ENCODE results near the gene PTPN1. TPM values are rescaled to one million over a fixed set of nuclear protein-coding genes. Genes with fewer than 3 reads are reported as not detected.

PTPN1 gene
- total RNA-seq, 4 donors from 2014 or later: 13.8 to 40.4 (median 22.0) TPM

- H3K27ac ChIP-seq: peak overlapping the region in 1 of 4 donors; percentile 77
- H3K27me3 ChIP-seq: no peaks in the 10 kb centered on the region
- no peaks in the 10 kb centered on the region for H3K36me3 ChIP-seq
- H3K4me3 ChIP-seq: no peak overlapping the region
- peaks cover 0 to 72% (median 20%) of the 10 kb centered on the region in 4 donors for H3K4me1 ChIP-seq
- no peaks in the 10 kb centered on the region for H3K9me3 ChIP-seq
- TF ChIP-seq CTCF (IDR thresholded peaks at IDR 0.05) (no peak), POLR2A (IDR thresholded peaks at IDR 0.05) (no peak)
- DNase-seq: no peak
Measured at GRCh38 chr20:50543326-50543725, 33.1 kb downstream of the PTPN1 start.

- H3K27me3 ChIP-seq: no peaks in the 10 kb centered on the region
- H3K4me1 ChIP-seq: peaks cover 0 to 68% (median 22%) of the 10 kb centered on the region in 4 donors
Measured at GRCh38 chr20:50545126-50545525, 34.9 kb downstream of the PTPN1 start.

GRCh38 chr20:50546729-50547314 lies 36.6 kb downstream of the PTPN1 start:
- Histone ChIP-seq H3K27ac (peak overlapping the region; percentile 3 to 77 (median 26)), H3K27me3 (no peaks in the 10 kb centered on the region), H3K4me3 (peak overlapping the region in 1 of 4 donors; percentile 8), H3K9me3 (no peaks in the 10 kb centered on the region), H3K4me1 (peaks cover 0 to 61% (median 18%) of the 10 kb centered on the region in 4 donors), H3K36me3 (no peaks in the 10 kb centered on the region)
- peak in 2 of 3 donors; percentile 58 to 67 for DNase-seq
- TF ChIP-seq POLR2A (IDR thresholded peaks at IDR 0.05): no peak
- TF ChIP-seq CTCF (IDR thresholded peaks at IDR 0.05): no peak

More at GRCh38 chr20:50545126-50545525, 34.9 kb downstream of the PTPN1 start:
- no peaks in the 10 kb centered on the region for H3K36me3 ChIP-seq
- no peaks in the 10 kb centered on the region for H3K9me3 ChIP-seq
- DNase-seq: no peak
- no peak overlapping the region for H3K4me3 ChIP-seq
- TF ChIP-seq POLR2A (IDR thresholded peaks at IDR 0.05): no peak
- no peak for TF ChIP-seq CTCF (IDR thresholded peaks at IDR 0.05)
- peak overlapping the region in 2 of 4 donors; percentile 44 to 77 for H3K27ac ChIP-seq

DNA sequence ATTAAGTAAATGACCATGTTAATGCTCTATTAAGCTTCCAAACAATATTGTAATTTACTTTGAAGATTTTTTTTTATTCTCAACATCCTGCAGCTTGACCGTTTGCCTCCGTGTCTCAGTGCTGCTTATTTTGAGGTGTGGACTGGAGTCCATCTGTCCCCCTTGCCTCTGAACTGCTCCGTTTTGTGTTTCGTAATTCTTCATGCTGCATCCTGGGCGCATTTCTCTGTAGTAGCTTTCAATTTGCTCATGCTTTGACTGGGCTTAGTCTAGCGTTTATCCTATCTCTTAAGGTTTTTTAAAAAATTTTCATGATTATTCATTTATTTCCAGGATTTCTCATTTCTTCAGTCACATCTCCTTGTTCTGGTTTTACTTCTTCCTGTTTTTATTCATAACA lies 37.8 kb downstream of the PTPN1 start:
- H3K36me3 ChIP-seq: no peaks in the 10 kb centered on the region
- H3K27ac ChIP-seq: peak overlapping the region in 2 of 4 donors; percentile 44 to 69
- H3K4me1 ChIP-seq: peaks cover 0 to 50% (median 18%) of the 10 kb centered on the region in 4 donors
- DNase-seq: no peak
- no peaks in the 10 kb centered on the region for H3K27me3 ChIP-seq
- TF ChIP-seq POLR2A (IDR thresholded peaks at IDR 0.05) (no peak), CTCF (IDR thresholded peaks at IDR 0.05) (no peak)
- no peak overlapping the region for H3K4me3 ChIP-seq
- no peaks in the 10 kb centered on the region for H3K9me3 ChIP-seq

DNA sequence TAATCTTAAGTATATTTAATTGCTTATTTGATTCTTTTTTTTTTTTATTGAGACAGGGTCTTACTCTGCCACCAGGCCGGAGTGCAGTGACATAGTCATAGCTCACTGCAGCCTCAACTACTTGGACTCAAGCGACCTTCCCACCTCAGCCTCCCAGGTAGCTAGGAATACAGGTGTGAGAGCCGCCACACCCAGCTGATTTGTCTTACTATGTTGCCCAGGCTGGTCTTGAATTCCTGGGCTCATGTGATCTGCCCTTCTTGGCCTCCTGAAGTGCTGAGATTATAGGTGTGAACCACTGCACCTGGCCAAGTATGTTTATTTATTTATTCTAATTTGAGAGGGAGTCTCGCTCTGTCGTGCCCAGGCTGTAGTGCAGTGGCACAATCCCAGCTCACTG lies 38.2 kb downstream of the PTPN1 start:
- Histone ChIP-seq H3K9me3 (no peaks in the 10 kb centered on the region), H3K4me3 (no peak overlapping the region), H3K4me1 (peaks cover 0 to 45% (median 18%) of the 10 kb centered on the region in 4 donors), H3K36me3 (no peaks in the 10 kb centered on the region), H3K27ac (peak overlapping the region in 2 of 4 donors; percentile 44 to 69), H3K27me3 (no peaks in the 10 kb centered on the region)
- DNase-seq: no peak
- no peak for TF ChIP-seq CTCF (IDR thresholded peaks at IDR 0.05)
- TF ChIP-seq POLR2A (IDR thresholded peaks at IDR 0.05): no peak

Measured in Peyer's patch (tissue), 4 donors.